ENCODE results near the gene SFTA2. TPM values are rescaled to one million over a fixed set of nuclear protein-coding genes. Genes with fewer than 3 reads are reported as not detected.

The SFTA2 gene
- polyA plus RNA-seq (2013, experiment 1 of 2) = not detected
- polyA plus RNA-seq (2013, experiment 2 of 2) = not detected

- Histone ChIP-seq H3K4me1 (ENCODE audit: control insufficient read depth, insufficient read depth, low read depth, low read length) (peaks cover 28% of the 10 kb centered on the region), H3K27me3 (ENCODE audit: control insufficient read depth in 1 of 2, insufficient read depth in 1 of 2, low read length in 2 of 2) (peaks cover 0 to 55% of the 10 kb centered on the region in 2 experiments), H2BK5ac (ENCODE audit: low read depth, low read length, poor library complexity, severe bottlenecking) (peak within 1 kb of the TSS; percentile 46), H3K18ac (ENCODE audit: low read depth in 1 of 2, low read length in 2 of 2) (no peak within 1 kb of the TSS), H2BK12ac (ENCODE audit: low read length in 2 of 2) (no peak within 1 kb of the TSS), H2BK15ac (ENCODE audit: low read depth, poor library complexity, severe bottlenecking) (no peak within 1 kb of the TSS), H4K91ac (ENCODE audit: low read length) (no peak within 1 kb of the TSS), H2BK120ac (ENCODE audit: low read depth, low read length) (no peak within 1 kb of the TSS), H3K9ac (ENCODE audit: low read length) (no peak within 1 kb of the TSS), H3K9me3 (ENCODE audit: control insufficient read depth, low read length) (peaks cover 13% of the 10 kb centered on the region), H2AK5ac (ENCODE audit: low read length, severe bottlenecking) (peak within 1 kb of the TSS; percentile 98), H4K8ac (ENCODE audit: low read length) (no peak within 1 kb of the TSS), H3K79me1 (replicated peaks; ENCODE audit: low read length, poor library complexity, severe bottlenecking) (no peaks in the 10 kb centered on the region), H3K36me3 (ENCODE audit: control insufficient read depth in 1 of 2, insufficient read depth in 2 of 2, low read depth in 1 of 2, low read length in 2 of 2) (peaks cover 0 to 8% of the 10 kb centered on the region in 2 experiments), H3K4me2 (ENCODE audit: low read length, poor library complexity, severe bottlenecking) (no peak within 1 kb of the TSS), H3K14ac (ENCODE audit: low read length in 2 of 2) (no peak within 1 kb of the TSS), H3K4me3 (ENCODE audit: insufficient read depth in 1 of 2, low read depth in 1 of 2, low read length in 2 of 2) (no peak within 1 kb of the TSS), H3K27ac (ENCODE audit: low read length, poor library complexity, severe bottlenecking) (peak within 1 kb of the TSS; percentile 1), H3K4ac (ENCODE audit: low read depth in 1 of 2, low read length in 2 of 2) (no peak within 1 kb of the TSS), H3K23ac (ENCODE audit: low read length in 2 of 2) (no peak within 1 kb of the TSS), H2AFZ (ENCODE audit: low read depth, low read length) (no peak within 1 kb of the TSS)
- 76% methylated on average over 4 of the region's 7 CpGs for WGBS
- DNase-seq = no peak
These were observed at the start of gene SFTA2 for GRCh38 chr6:30931969-30932645. Gene SFTA2, minus strand, starts transcription at chr6:30932170. Its CDS starts 74 bp downstream, at chr6:30932096.

- Histone ChIP-seq H4K91ac (ENCODE audit: low read length) (no peak overlapping the region), H2AFZ (ENCODE audit: low read depth, low read length) (no peak overlapping the region), H3K27ac (ENCODE audit: low read length, poor library complexity, severe bottlenecking) (no peak overlapping the region), H3K9ac (ENCODE audit: low read length) (no peak overlapping the region), H3K4me1 (ENCODE audit: control insufficient read depth, insufficient read depth, low read depth, low read length) (peaks cover 4% of the 10 kb centered on the region), H2AK5ac (ENCODE audit: low read length, severe bottlenecking) (no peak overlapping the region), H3K23ac (ENCODE audit: low read length in 2 of 2) (no peak overlapping the region), H3K9me3 (ENCODE audit: control insufficient read depth, low read length) (no peaks in the 10 kb centered on the region), H3K4me2 (ENCODE audit: low read length, poor library complexity, severe bottlenecking) (no peak overlapping the region), H2BK12ac (ENCODE audit: low read length in 2 of 2) (no peak overlapping the region), H3K79me1 (replicated peaks; ENCODE audit: low read length, poor library complexity, severe bottlenecking) (no peaks in the 10 kb centered on the region), H2BK15ac (ENCODE audit: low read depth, poor library complexity, severe bottlenecking) (no peak overlapping the region), H3K4ac (ENCODE audit: low read depth in 1 of 2, low read length in 2 of 2) (no peak overlapping the region), H3K36me3 (ENCODE audit: control insufficient read depth in 1 of 2, insufficient read depth in 2 of 2, low read depth in 1 of 2, low read length in 2 of 2) (no peaks in the 10 kb centered on the region), H3K14ac (ENCODE audit: low read length in 2 of 2) (no peak overlapping the region), H4K8ac (ENCODE audit: low read length) (no peak overlapping the region), H3K27me3 (ENCODE audit: control insufficient read depth in 1 of 2, insufficient read depth in 1 of 2, low read length in 2 of 2) (peaks cover 6 to 10% of the 10 kb centered on the region in 2 experiments), H3K18ac (ENCODE audit: low read depth in 1 of 2, low read length in 2 of 2) (no peak overlapping the region), H2BK5ac (ENCODE audit: low read depth, low read length, poor library complexity, severe bottlenecking) (no peak overlapping the region), H2BK120ac (ENCODE audit: low read depth, low read length) (no peak overlapping the region), H3K4me3 (ENCODE audit: insufficient read depth in 1 of 2, low read depth in 1 of 2, low read length in 2 of 2) (no peak overlapping the region)
- no peak for DNase-seq
- WGBS = 79% methylated on average over 3 of the region's 4 CpGs
These were observed 47.7 kb upstream of the SFTA2 start for GRCh38 chr6:30979690-30980089.

- H3K27ac ChIP-seq (ENCODE audit: low read length, poor library complexity, severe bottlenecking) = no peak overlapping the region
- H4K91ac ChIP-seq (ENCODE audit: low read length) = no peak overlapping the region
- no peaks in the 10 kb centered on the region for H3K79me1 ChIP-seq (replicated peaks; ENCODE audit: low read length, poor library complexity, severe bottlenecking)
- H2BK5ac ChIP-seq (ENCODE audit: low read depth, low read length, poor library complexity, severe bottlenecking) = no peak overlapping the region
- H3K36me3 ChIP-seq (ENCODE audit: control insufficient read depth in 1 of 2, insufficient read depth in 2 of 2, low read depth in 1 of 2, low read length in 2 of 2) = no peaks in the 10 kb centered on the region
- H2BK12ac ChIP-seq (ENCODE audit: low read length in 2 of 2) = no peak overlapping the region
- H2AK5ac ChIP-seq (ENCODE audit: low read length, severe bottlenecking) = no peak overlapping the region
- no peak overlapping the region for H3K9ac ChIP-seq (ENCODE audit: low read length)
- no peak overlapping the region for H2BK15ac ChIP-seq (ENCODE audit: low read depth, poor library complexity, severe bottlenecking)
- H2AFZ ChIP-seq (ENCODE audit: low read depth, low read length) = no peak overlapping the region
- H3K4ac ChIP-seq (ENCODE audit: low read depth in 1 of 2, low read length in 2 of 2) = no peak overlapping the region
- DNase-seq = no peak
- H3K14ac ChIP-seq (ENCODE audit: low read length in 2 of 2) = no peak overlapping the region
- H3K27me3 ChIP-seq (ENCODE audit: control insufficient read depth in 1 of 2, insufficient read depth in 1 of 2, low read length in 2 of 2) = peaks cover 6 to 10% of the 10 kb centered on the region in 2 experiments
- H3K4me2 ChIP-seq (ENCODE audit: low read length, poor library complexity, severe bottlenecking) = no peak overlapping the region
- peak overlapping the region in 1 of 2 experiments; percentile 27 for H3K4me3 ChIP-seq (ENCODE audit: insufficient read depth in 1 of 2, low read depth in 1 of 2, low read length in 2 of 2)
- no peak overlapping the region for H3K23ac ChIP-seq (ENCODE audit: low read length in 2 of 2)
- no peaks in the 10 kb centered on the region for H3K9me3 ChIP-seq (ENCODE audit: control insufficient read depth, low read length)
- no peak overlapping the region for H2BK120ac ChIP-seq (ENCODE audit: low read depth, low read length)
- 55% methylated on average over 1 of the region's 1 CpG for WGBS
- H3K4me1 ChIP-seq (ENCODE audit: control insufficient read depth, insufficient read depth, low read depth, low read length) = peaks cover 4% of the 10 kb centered on the region
- no peak overlapping the region for H3K18ac ChIP-seq (ENCODE audit: low read depth in 1 of 2, low read length in 2 of 2)
- no peak overlapping the region for H4K8ac ChIP-seq (ENCODE audit: low read length)
These were observed 47.2 kb upstream of the SFTA2 start for GRCh38 chr6:30979141-30979540.

- Histone ChIP-seq H2BK120ac (ENCODE audit: low read depth, low read length) (no peak overlapping the region), H3K27me3 (ENCODE audit: control insufficient read depth in 1 of 2, insufficient read depth in 1 of 2, low read length in 2 of 2) (peaks cover 13 to 20% of the 10 kb centered on the region in 2 experiments), H3K27ac (ENCODE audit: low read length, poor library complexity, severe bottlenecking) (no peak overlapping the region), H3K9me3 (ENCODE audit: control insufficient read depth, low read length) (no peaks in the 10 kb centered on the region), H3K9ac (ENCODE audit: low read length) (no peak overlapping the region), H4K91ac (ENCODE audit: low read length) (no peak overlapping the region), H2BK12ac (ENCODE audit: low read length in 2 of 2) (no peak overlapping the region), H3K4me2 (ENCODE audit: low read length, poor library complexity, severe bottlenecking) (no peak overlapping the region), H3K36me3 (ENCODE audit: control insufficient read depth in 1 of 2, insufficient read depth in 2 of 2, low read depth in 1 of 2, low read length in 2 of 2) (no peaks in the 10 kb centered on the region), H3K4me1 (ENCODE audit: control insufficient read depth, insufficient read depth, low read depth, low read length) (no peaks in the 10 kb centered on the region), H3K14ac (ENCODE audit: low read length in 2 of 2) (no peak overlapping the region), H2AFZ (ENCODE audit: low read depth, low read length) (no peak overlapping the region), H2AK5ac (ENCODE audit: low read length, severe bottlenecking) (no peak overlapping the region), H2BK5ac (ENCODE audit: low read depth, low read length, poor library complexity, severe bottlenecking) (no peak overlapping the region), H3K4me3 (ENCODE audit: insufficient read depth in 1 of 2, low read depth in 1 of 2, low read length in 2 of 2) (no peak overlapping the region), H2BK15ac (ENCODE audit: low read depth, poor library complexity, severe bottlenecking) (no peak overlapping the region), H3K4ac (ENCODE audit: low read depth in 1 of 2, low read length in 2 of 2) (no peak overlapping the region), H3K18ac (ENCODE audit: low read depth in 1 of 2, low read length in 2 of 2) (no peak overlapping the region), H3K79me1 (replicated peaks; ENCODE audit: low read length, poor library complexity, severe bottlenecking) (no peaks in the 10 kb centered on the region), H4K8ac (ENCODE audit: low read length) (no peak overlapping the region), H3K23ac (ENCODE audit: low read length in 2 of 2) (no peak overlapping the region)
- no peak for DNase-seq
- WGBS = 61% methylated on average over 3 of the region's 4 CpGs
These were observed 42.7 kb upstream of the SFTA2 start for GRCh38 chr6:30974490-30975252.

Data from mesenchymal stem cell (in vitro differentiated cells and primary cell).